A673 (cell line): ENCODE results near the gene MORN5. TPM values are rescaled to one million over a fixed set of nuclear protein-coding genes. Genes with fewer than 3 reads are reported as not detected.

ENCODE experiments used
- BruUV-seq: library from RNA; stranded (reverse); fragments of 400-500 nt; replicated peaks from 2 replicates; lab custom pipeline; 2021; lab: Mats Ljungman, UMichigan
- CTCF ChIA-PET: fragments of 300-600 bp; sonication (Branson Sonifier 250); formaldehyde crosslinking; loops from one replicate; lab custom pipeline; 2022; ENCODE audit warnings: antibody characterized with exemption; lab: Charles Lee
- POLR2A ChIA-PET: fragments of 300-600 bp; sonication (Branson Sonifier 250); formaldehyde crosslinking; loops from one replicate; lab custom pipeline; 2022; ENCODE audit warnings: antibody characterized with exemption; ENCODE audit not compliant: low non-redundant PET; lab: Charles Lee
- DNase-seq: peaks from one replicate; pipeline ENCODE4 v3.0.0-alpha.2; 2015; ENCODE audit warnings: low spot score
- H3K27ac ChIP-seq: fragments of 200-600 bp; sonication (generic); 2 replicates; pipeline ENCODE4 v1.5.1; 2016; ENCODE audit warnings: mixed run types, low read depth, mild to moderate bottlenecking, mixed read lengths, antibody characterized with exemption, low read length; ENCODE audit not compliant: poor library complexity, severe bottlenecking
- H3K27me3 ChIP-seq: fragments of 200-600 bp; sonication (generic); replicated peaks from 2 replicates; pipeline ENCODE4 v1.6.1; 2017; ENCODE audit warnings: mixed run types, low read depth, mild to moderate bottlenecking, mixed read lengths, antibody characterized with exemption, low read length; ENCODE audit not compliant: insufficient read depth, poor library complexity
- H3K36me3 ChIP-seq: fragments of 200-600 bp; sonication (generic); 2 replicates; pipeline ENCODE4 v1.6.1; 2016; ENCODE audit warnings: mixed run types, mild to moderate bottlenecking, mixed read lengths, antibody characterized with exemption, low read length; ENCODE audit not compliant: insufficient read depth, poor library complexity, severe bottlenecking
- H3K4me1 ChIP-seq: fragments of 200-600 bp; sonication (generic); 2 replicates; pipeline ENCODE4 v1.6.1; 2017; ENCODE audit warnings: mixed run types, mild to moderate bottlenecking, mixed read lengths, antibody characterized with exemption, low read length; ENCODE audit not compliant: insufficient read depth, poor library complexity, severe bottlenecking
- H3K4me3 ChIP-seq: fragments of 200-600 bp; sonication (generic); 2 replicates; pipeline ENCODE4 v1.5.1; 2016; ENCODE audit warnings: low read depth, mixed run types, mild to moderate bottlenecking, mixed read lengths, low read length; ENCODE audit not compliant: poor library complexity, severe bottlenecking
- H3K9me3 ChIP-seq: fragments of 200-600 bp; sonication (generic); 2 replicates; pipeline ENCODE4 v1.6.1; 2016; ENCODE audit warnings: mixed run types, low read depth, mild to moderate bottlenecking, mixed read lengths, antibody characterized with exemption, low read length; ENCODE audit not compliant: poor library complexity, severe bottlenecking
- CTCF ChIP-seq: fragments of 300-800, 200-600 bp; sonication (generic); conservative IDR thresholded peaks from 2 replicates; pipeline ENCODE4 v1.5.1; 2017; ENCODE audit warnings: low read depth, mild to moderate bottlenecking, antibody characterized with exemption, low read length, moderate library complexity, mixed read lengths
- EZH2 ChIP-seq: fragments of 200-600 bp; sonication (generic); IDR thresholded peaks from 2 replicates; pipeline ENCODE4 v1.6.1; 2017; ENCODE audit warnings: borderline replicate concordance, low read depth, mild to moderate bottlenecking, mixed read lengths, antibody characterized with exemption, low read length; ENCODE audit not compliant: poor library complexity, severe bottlenecking
- intact Hi-C: fragments of 100-400 bp; cut with micrococcal nuclease; formaldehyde crosslinking; loops from one replicate; pipeline ENCODE4 v1.10.0; 2022; ENCODE audit not compliant: unreplicated experiment
- total RNA-seq: library from RNA; stranded (reverse); gene quantifications from 2 replicates; pipeline ENCODE4 v1.2.3, GENCODE V29; 2021

Gene MORN5
- total RNA-seq, 1 experiment from 2014 or later, result not detected

DNA sequence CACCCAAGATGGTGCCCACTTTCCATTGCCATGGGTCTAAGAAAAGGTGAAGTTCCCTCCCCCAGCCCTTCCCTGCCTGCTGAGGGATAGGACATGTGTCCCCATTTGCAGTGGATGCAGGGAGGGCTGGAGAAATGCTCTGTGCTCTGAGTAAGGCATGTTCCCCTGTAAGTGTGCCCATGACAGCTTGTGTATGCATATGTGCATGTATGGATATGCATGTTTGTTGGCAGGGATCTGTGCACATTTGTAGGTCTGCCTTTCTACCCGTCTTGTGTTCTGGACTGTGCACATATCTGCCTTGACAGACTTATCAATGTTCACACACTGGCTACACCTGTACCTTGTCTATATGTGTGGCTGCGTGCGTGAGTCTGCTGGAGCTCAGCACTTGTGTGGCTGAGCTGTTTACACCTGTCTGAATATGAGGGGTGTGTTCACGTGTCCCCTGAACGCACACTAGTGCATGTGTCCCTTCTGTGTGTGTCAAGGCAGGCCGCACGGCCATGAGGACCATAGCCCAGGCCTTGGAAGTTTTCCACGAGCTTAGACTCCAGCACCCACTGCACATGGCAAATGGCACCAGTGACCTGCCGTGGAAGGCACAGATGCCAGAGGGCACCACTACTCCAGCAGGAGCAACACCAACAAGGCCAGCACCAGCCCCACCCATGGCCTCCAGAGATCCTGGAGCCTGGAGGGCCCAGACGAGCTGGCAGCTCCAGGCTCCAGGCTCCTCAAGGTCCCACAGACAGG is 39.2 kb upstream of the MORN5 start:
- DNase-seq, result no peak
- Histone ChIP-seq H3K4me3 (no peak overlapping the region), H3K9me3 (no peaks in the 10 kb centered on the region), H3K27ac (no peak overlapping the region), H3K36me3 (no peaks in the 10 kb centered on the region), H3K4me1 (no peaks in the 10 kb centered on the region), H3K27me3 (peaks cover 2% of the 10 kb centered on the region)
- ChIA-PET CTCF (interaction anchor here (1.2 to 5.2 kb wide), 2 partner anchors 18 to 22 kb away, joined by 3 to 42 read pairs; no protein-coding TSS in a partner anchor), POLR2A (no interaction called here)
- TF ChIP-seq EZH2 (no peak), CTCF (no peak)
- no TSS peak for BruUV-seq
- intact Hi-C loops, result loop anchor here (5.0 kb wide), 1 partner anchor 332 kb away; no protein-coding TSS in a partner anchor

DNA sequence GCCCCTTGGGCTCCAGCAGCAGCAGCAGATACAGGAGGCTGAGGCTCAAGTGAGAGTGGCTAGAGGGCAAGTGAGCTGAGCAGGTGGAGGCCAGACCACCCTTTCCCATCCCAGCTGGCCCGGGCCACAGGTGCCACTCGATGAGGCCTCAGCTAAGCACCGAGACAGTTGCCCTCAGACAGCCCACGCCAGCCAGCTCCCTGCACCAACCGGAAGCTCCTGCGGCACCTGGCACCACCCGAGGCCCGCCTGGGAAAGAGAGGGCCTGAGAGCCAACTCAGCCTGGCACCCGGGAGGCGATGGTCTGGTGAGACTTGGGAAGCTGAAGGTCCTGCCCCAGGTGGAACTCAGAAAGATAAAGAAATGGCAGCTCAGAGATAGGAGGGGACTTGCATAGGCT is 38.3 kb upstream of the MORN5 start:
- ChIA-PET CTCF (interaction anchor here (1.2 to 5.2 kb wide), 3 partner anchors 10 to 23 kb away, joined by 3 to 42 read pairs (median 3); no protein-coding TSS in a partner anchor), POLR2A (no interaction called here)
- intact Hi-C loops, result loop anchor here (5.0 kb wide), 1 partner anchor 331 kb away; no protein-coding TSS in a partner anchor

DNA sequence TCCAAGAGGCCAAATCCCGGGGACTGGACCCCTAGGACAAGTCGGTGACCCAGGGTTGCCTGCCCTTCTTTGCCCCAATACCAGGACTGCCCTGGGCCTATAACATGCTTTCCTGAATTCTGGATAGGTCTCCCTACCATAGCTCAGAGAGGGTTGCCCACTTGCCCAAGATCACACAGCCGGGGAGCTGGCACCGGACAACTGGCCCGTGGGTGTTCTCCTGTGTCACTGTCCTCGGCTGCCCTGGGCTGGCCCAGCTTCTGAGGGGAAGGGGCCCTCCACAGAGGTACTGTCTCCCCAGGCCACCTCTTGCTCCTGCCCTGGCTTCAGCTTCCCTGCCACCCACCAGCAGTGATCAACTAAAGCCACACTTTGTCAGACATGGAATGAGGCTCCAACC is 37.8 kb upstream of the MORN5 start:
- TF ChIP-seq EZH2 (no peak), CTCF (no peak)
- no TSS peak for BruUV-seq
- Histone ChIP-seq H3K36me3 (no peaks in the 10 kb centered on the region), H3K9me3 (no peaks in the 10 kb centered on the region), H3K4me3 (no peak overlapping the region), H3K27ac (no peak overlapping the region), H3K27me3 (peaks cover 11% of the 10 kb centered on the region), H3K4me1 (peaks cover 9% of the 10 kb centered on the region)
- intact Hi-C loops, result loop anchor here (5.0 kb wide), 1 partner anchor 330 kb away; no protein-coding TSS in a partner anchor
- CTCF ChIA-PET, result interaction anchor here (1.2 to 5.2 kb wide), 3 partner anchors 9 to 23 kb away, joined by 3 to 42 read pairs (median 3); no protein-coding TSS in a partner anchor
- no peak for DNase-seq
- POLR2A ChIA-PET, result no interaction called here

More for the DNA sequence above, 38.3 kb upstream of the MORN5 start:
- no peak for TF ChIP-seq EZH2
- no TSS peak for BruUV-seq
- H3K27me3 ChIP-seq, result peaks cover 10% of the 10 kb centered on the region
- peaks cover 4% of the 10 kb centered on the region for H3K4me1 ChIP-seq
- H3K9me3 ChIP-seq, result no peaks in the 10 kb centered on the region
- DNase-seq, result no peak
- no peaks in the 10 kb centered on the region for H3K36me3 ChIP-seq
- no peak overlapping the region for H3K27ac ChIP-seq
- no peak overlapping the region for H3K4me3 ChIP-seq
